HEK293T (cell line): ENCODE results near the gene ARHGEF7.

Experiments
- CTCF ChIA-PET: fragments of 350-600 bp; formaldehyde crosslinking; extraction: SDS; loops from one replicate; lab custom pipeline; 2021; ENCODE audit warnings: antibody characterized with exemption, inconsistent platforms; lab: Yijun Ruan, JAX
- POLR2A ChIA-PET: fragments of 350-600 bp; formaldehyde crosslinking; extraction: SDS; loops from one replicate; lab custom pipeline; 2020; ENCODE audit warnings: antibody characterized with exemption, inconsistent platforms; lab: Yijun Ruan, JAX
- DNase-seq: peaks from one replicate; pipeline ENCODE4 v3.0.0; 2012; ENCODE audit warnings: mixed read lengths; ENCODE audit errors: extremely low spot score
- ARNT ChIP-seq: fragments of 450-650 bp; IDR thresholded peaks from 2 replicates; pipeline ENCODE4 v1.6.1; 2017; ENCODE audit warnings: mild to moderate bottlenecking
- BHLHE40 ChIP-seq: fragments of 450-650 bp; IDR thresholded peaks from 2 replicates; pipeline ENCODE4 v1.6.1; 2016; ENCODE audit warnings: mild to moderate bottlenecking, moderate library complexity, borderline replicate concordance
- CTBP1 ChIP-seq: fragments of 450-650 bp; IDR thresholded peaks from 2 replicates; pipeline ENCODE4 v1.6.1; 2016; ENCODE audit warnings: borderline replicate concordance
- ELF4 ChIP-seq: fragments of 450-650 bp; IDR thresholded peaks from 2 replicates; pipeline ENCODE4 v1.6.1; 2017; ENCODE audit warnings: antibody characterized with exemption
- FOXA1 ChIP-seq: fragments of 450-650 bp; IDR thresholded peaks from 2 replicates; pipeline ENCODE4 v1.6.1; 2016; ENCODE audit warnings: mild to moderate bottlenecking
- FOXK2 ChIP-seq: fragments of 450-650 bp; IDR thresholded peaks from 2 replicates; pipeline ENCODE4 v1.6.1; 2016; ENCODE audit warnings: mild to moderate bottlenecking
- FOXM1 ChIP-seq: fragments of 450-650 bp; IDR thresholded peaks from 2 replicates; pipeline ENCODE4 v1.6.1; 2017; ENCODE audit warnings: mild to moderate bottlenecking, borderline replicate concordance
- HDGF ChIP-seq: fragments of 450-650 bp; IDR thresholded peaks from 2 replicates; pipeline ENCODE4 v1.6.1; 2017; ENCODE audit warnings: antibody characterized with exemption, borderline replicate concordance
- L3MBTL2 ChIP-seq: fragments of 450-650 bp; conservative IDR thresholded peaks from 2 replicates; pipeline ENCODE4 v1.6.1; 2016; ENCODE audit warnings: mild to moderate bottlenecking
- LEF1 ChIP-seq: fragments of 450-650 bp; IDR thresholded peaks from 2 replicates; pipeline ENCODE4 v1.6.1; 2017; ENCODE audit warnings: mild to moderate bottlenecking, borderline replicate concordance
- NFRKB ChIP-seq: fragments of 450-650 bp; IDR thresholded peaks from 2 replicates; pipeline ENCODE4 v1.6.1; 2016; ENCODE audit warnings: mild to moderate bottlenecking, moderate library complexity
- PKNOX1 ChIP-seq: fragments of 450-650 bp; IDR thresholded peaks from 2 replicates; pipeline ENCODE4 v1.6.1; 2016
- SP1 ChIP-seq: fragments of 450-650 bp; IDR thresholded peaks from 2 replicates; pipeline ENCODE4 v1.6.1; 2017
- SUZ12 ChIP-seq: fragments of 450-650 bp; IDR thresholded peaks from 2 replicates; pipeline ENCODE4 v1.6.1; 2016; ENCODE audit warnings: mild to moderate bottlenecking
- TARDBP ChIP-seq: fragments of 450-650 bp; IDR thresholded peaks from 2 replicates; pipeline ENCODE4 v1.6.1; 2016
- ZNF384 ChIP-seq: fragments of 450-650 bp; IDR thresholded peaks from 2 replicates; pipeline ENCODE4 v1.6.1; 2016

Gene ARHGEF7

GRCh38 chr13:111345682-111346081 is 230.6 kb downstream of the ARHGEF7 start:
- TF ChIP-seq ARNT (no peak), PKNOX1 (no peak), BHLHE40 (no peak), NFRKB (no peak), TARDBP (no peak), ELF4 (no peak), L3MBTL2 (no peak), CTBP1 (no peak), FOXA1 (no peak), SUZ12 (no peak), LEF1 (no peak), HDGF (no peak)
- ChIA-PET CTCF (interaction anchor here (0.6 kb wide), 1 partner anchor 75 kb away, joined by 5 read pairs; no protein-coding TSS in a partner anchor), POLR2A (no interaction called here)
- DNase-seq, result no peak

- POLR2A ChIA-PET, result no interaction called here
- no peak for DNase-seq
- CTCF ChIA-PET, result interaction anchor here (0.6 kb wide), 1 partner anchor 74 kb away, joined by 5 read pairs; no protein-coding TSS in a partner anchor
- TF ChIP-seq L3MBTL2 (no peak), FOXM1 (no peak), CTBP1 (no peak), HDGF (no peak), TARDBP (no peak), PKNOX1 (no peak), ELF4 (no peak), NFRKB (no peak), ARNT (no peak), ZNF384 (no peak), SUZ12 (no peak), FOXK2 (no peak)
Measured at GRCh38 chr13:111346101-111346680, 231.1 kb downstream of the ARHGEF7 start.

GRCh38 chr13:111347438-111347837 is 232.3 kb downstream of the ARHGEF7 start:
- DNase-seq, result no peak
- ChIA-PET CTCF (no interaction called here), POLR2A (interaction anchor here (0.6 kb wide), 1 partner anchor 80 kb away, joined by 3 read pairs; no protein-coding TSS in a partner anchor)
- TF ChIP-seq SUZ12, result no peak
- TF ChIP-seq FOXK2, result no peak
- TF ChIP-seq CTBP1, result no peak
- TF ChIP-seq L3MBTL2, result no peak
- no peak for TF ChIP-seq LEF1
- no peak for TF ChIP-seq TARDBP
- TF ChIP-seq ZNF384, result no peak
- TF ChIP-seq PKNOX1, result no peak
- no peak for TF ChIP-seq FOXM1
- no peak for TF ChIP-seq HDGF
- TF ChIP-seq SP1, result no peak
- TF ChIP-seq ELF4, result no peak
- no peak for TF ChIP-seq NFRKB
- TF ChIP-seq FOXA1, result no peak
- TF ChIP-seq ARNT, result no peak
- no peak for TF ChIP-seq BHLHE40

GRCh38 chr13:111353508-111353907 is 238.4 kb downstream of the ARHGEF7 start:
- CTCF ChIA-PET, result no interaction called here
- POLR2A ChIA-PET, result no interaction called here
- no peak for TF ChIP-seq HDGF
- TF ChIP-seq L3MBTL2, result no peak
- no peak for TF ChIP-seq PKNOX1
- no peak for TF ChIP-seq SP1
- no peak for TF ChIP-seq FOXM1
- no peak for TF ChIP-seq BHLHE40
- TF ChIP-seq ELF4, result no peak
- no peak for TF ChIP-seq SUZ12
- TF ChIP-seq FOXK2, result no peak
- no peak for TF ChIP-seq FOXA1
- TF ChIP-seq ZNF384, result no peak
- no peak for DNase-seq

GRCh38 chr13:111354789-111355188 is 239.7 kb downstream of the ARHGEF7 start:
- CTCF ChIA-PET, result no interaction called here
- TF ChIP-seq ELF4 (no peak), TARDBP (no peak), PKNOX1 (no peak), BHLHE40 (no peak), FOXK2 (no peak), ZNF384 (no peak), LEF1 (no peak), FOXA1 (no peak), NFRKB (no peak), SUZ12 (no peak), SP1 (no peak), ARNT (no peak), L3MBTL2 (no peak), HDGF (no peak), CTBP1 (no peak), FOXM1 (no peak)
- DNase-seq, result no peak
- POLR2A ChIA-PET, result no interaction called here
